Panc1 (cell line): Measurements from ENCODE around the gene SDC1.

Source experiments
- POLR2AphosphoS5 ChIP-seq: IDR thresholded peaks from 2 replicates; pipeline ENCODE4 v1.6.1; 2012; ENCODE audit warnings: mild to moderate bottlenecking, low read depth, low read length, moderate library complexity
- SIN3A ChIP-seq: IDR thresholded peaks from 2 replicates; pipeline ENCODE4 v1.6.1; 2012; ENCODE audit warnings: low read depth, mild to moderate bottlenecking, low read length, moderate library complexity, borderline replicate concordance; ENCODE audit not compliant: insufficient read depth
- TF ChIP-seq, protein P1 (sequence below): fragments of 450-650 bp; IDR thresholded peaks from 2 replicates; pipeline ENCODE4 v1.5.1; 2017; ENCODE audit warnings: mild to moderate bottlenecking

DNA sequence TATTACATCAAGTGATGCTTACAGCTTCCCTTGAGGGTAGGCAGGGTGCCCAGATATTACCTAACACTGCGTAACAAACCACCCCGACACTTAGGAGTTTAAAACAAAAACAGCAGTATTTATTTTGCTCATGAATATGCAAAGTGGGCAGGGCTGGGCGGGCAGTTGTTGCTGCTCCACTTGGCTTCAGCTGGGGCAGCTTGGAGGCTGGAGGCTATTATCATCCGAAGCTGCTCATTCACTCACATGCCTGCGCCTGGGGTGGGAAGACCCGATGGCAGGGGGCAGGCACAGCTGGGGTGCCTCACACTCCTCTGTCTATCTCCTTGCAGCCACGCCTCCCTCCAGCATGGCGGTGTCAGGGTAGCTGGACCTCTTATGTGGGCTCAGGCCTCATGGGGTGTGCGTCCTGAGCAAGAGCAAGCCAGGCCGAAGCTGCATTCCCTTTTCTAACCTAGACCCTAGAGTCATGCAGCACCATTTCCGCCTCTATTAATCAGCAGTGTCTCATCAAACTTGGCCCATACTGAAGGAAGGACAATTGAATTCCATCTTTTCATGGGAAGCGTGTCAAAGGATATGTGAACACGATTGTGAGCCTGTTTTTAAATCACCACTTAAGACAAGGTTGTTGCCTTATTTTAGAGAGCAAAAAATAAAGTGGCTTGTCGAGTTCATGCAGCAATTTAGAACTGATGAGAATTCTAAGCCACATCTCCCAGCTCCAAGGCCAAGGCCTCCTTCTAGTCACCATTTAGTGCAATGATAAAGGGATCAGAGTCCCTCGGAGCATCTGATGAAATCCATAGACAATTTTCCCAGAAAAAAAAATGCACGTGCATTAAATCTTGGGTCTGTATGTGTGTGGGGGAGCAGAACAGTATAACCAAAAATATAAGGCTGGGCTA is 54.9 kb downstream of the SDC1 start:
- TF ChIP-seq, protein P1, sequence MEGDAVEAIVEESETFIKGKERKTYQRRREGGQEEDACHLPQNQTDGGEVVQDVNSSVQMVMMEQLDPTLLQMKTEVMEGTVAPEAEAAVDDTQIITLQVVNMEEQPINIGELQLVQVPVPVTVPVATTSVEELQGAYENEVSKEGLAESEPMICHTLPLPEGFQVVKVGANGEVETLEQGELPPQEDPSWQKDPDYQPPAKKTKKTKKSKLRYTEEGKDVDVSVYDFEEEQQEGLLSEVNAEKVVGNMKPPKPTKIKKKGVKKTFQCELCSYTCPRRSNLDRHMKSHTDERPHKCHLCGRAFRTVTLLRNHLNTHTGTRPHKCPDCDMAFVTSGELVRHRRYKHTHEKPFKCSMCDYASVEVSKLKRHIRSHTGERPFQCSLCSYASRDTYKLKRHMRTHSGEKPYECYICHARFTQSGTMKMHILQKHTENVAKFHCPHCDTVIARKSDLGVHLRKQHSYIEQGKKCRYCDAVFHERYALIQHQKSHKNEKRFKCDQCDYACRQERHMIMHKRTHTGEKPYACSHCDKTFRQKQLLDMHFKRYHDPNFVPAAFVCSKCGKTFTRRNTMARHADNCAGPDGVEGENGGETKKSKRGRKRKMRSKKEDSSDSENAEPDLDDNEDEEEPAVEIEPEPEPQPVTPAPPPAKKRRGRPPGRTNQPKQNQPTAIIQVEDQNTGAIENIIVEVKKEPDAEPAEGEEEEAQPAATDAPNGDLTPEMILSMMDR = no peak
- TF ChIP-seq POLR2AphosphoS5 (no peak), SIN3A (no peak)
